Activated B cell treated with CpG ODN at 0.5 μM for 24 hours (primary cell): ENCODE measurements around the gene DNMBP. TPM values are rescaled to one million over a fixed set of nuclear protein-coding genes. Genes with fewer than 3 reads are reported as not detected.
A peak's percentile ranks its signal among the peaks of the same experiment; 100 is the strongest.
"Not testable (repeated sequence)": the region's sequence is repeated elsewhere in the genome, so short reads cannot be mapped to it uniquely, and the experiment has no call there.

Experiments
- ATAC-seq: fragments of 200-7000 bp; cut with Tn5 transposase; one replicate; pipeline ENCODE4 v1.10.0; 2021; ENCODE audit warnings: low read depth, mild to moderate bottlenecking, moderate library complexity
- CTCF ChIA-PET: fragments of 350-600 bp; sonication (Branson Sonifier 250); formaldehyde crosslinking; loops from one replicate; lab custom pipeline; 2021; ENCODE audit warnings: antibody characterized with exemption; lab: Charles Lee
- POLR2A ChIA-PET: fragments of 350-600 bp; sonication (Branson Sonifier 250); formaldehyde crosslinking; loops from one replicate; lab custom pipeline; 2021; ENCODE audit warnings: antibody characterized with exemption; lab: Charles Lee
- DNase-seq: peaks from one replicate; pipeline ENCODE4 v3.0.0; 2022
- H3K27ac Mint-ChIP-seq: one replicate; pipeline ENCODE4 v1.8.0; 2020; ENCODE audit warnings: mixed read lengths
- H3K27me3 Mint-ChIP-seq: one replicate; pipeline ENCODE4 v1.8.0; 2021; ENCODE audit warnings: mixed read lengths
- H3K36me3 Mint-ChIP-seq: one replicate; pipeline ENCODE4 v1.8.0; 2021; ENCODE audit warnings: low read depth, mixed read lengths
- H3K4me1 Mint-ChIP-seq: one replicate; pipeline ENCODE4 v1.8.0; 2021; ENCODE audit warnings: mixed read lengths
- H3K4me3 Mint-ChIP-seq: one replicate; pipeline ENCODE4 v1.8.0; 2020; ENCODE audit warnings: mild to moderate bottlenecking, mixed read lengths
- H3K9me3 Mint-ChIP-seq: one replicate; pipeline ENCODE4 v1.8.0; 2020; ENCODE audit warnings: mixed read lengths
- intact Hi-C: fragments of 100-400 bp; cut with micrococcal nuclease; formaldehyde crosslinking; loops from one replicate; pipeline ENCODE4 v1.15.1; 2024
- total RNA-seq: library from RNA; stranded (reverse); gene quantifications from 2 replicates; pipeline ENCODE4 v1.2.3, GENCODE V29; 2022
- TF ChIP-seq, protein P1 (sequence below): fragments of 200-600 bp; IDR thresholded peaks from one replicate; pipeline ENCODE4 v1.8.0; 2022; ENCODE audit warnings: antibody characterized with exemption, mild to moderate bottlenecking

The DNMBP gene
- total RNA-seq, 1 donor from 2014 or later = 13.1 TPM

DNA sequence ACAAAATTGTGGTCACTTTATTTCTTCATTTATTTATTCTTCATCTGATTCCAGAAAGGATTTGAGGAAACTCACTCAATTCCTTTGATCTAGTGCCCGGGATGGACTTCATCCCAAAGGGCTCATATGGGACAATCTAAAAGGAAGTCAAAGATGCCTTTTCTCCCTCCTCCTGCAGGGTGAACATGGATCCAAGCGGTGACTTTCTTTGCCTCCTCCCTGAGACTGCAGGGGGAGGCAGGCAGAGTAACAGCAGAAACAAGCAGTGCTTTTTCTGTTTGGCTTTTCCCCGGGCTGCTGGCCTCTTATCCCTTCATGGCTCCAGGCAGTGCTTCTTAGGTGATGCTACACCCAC, 10.0 kb upstream of the DNMBP start:
- Mint-ChIP-seq H3K4me3 (no peak overlapping the region), H3K9me3 (no peaks in the 10 kb centered on the region), H3K27ac (no peak overlapping the region), H3K36me3 (no peaks in the 10 kb centered on the region), H3K27me3 (no peaks in the 10 kb centered on the region), H3K4me1 (peaks cover 28% of the 10 kb centered on the region)
- ATAC-seq (no peak), DNase-seq (no peak)
- CTCF ChIA-PET = no interaction called here
- TF ChIP-seq, protein P1, sequence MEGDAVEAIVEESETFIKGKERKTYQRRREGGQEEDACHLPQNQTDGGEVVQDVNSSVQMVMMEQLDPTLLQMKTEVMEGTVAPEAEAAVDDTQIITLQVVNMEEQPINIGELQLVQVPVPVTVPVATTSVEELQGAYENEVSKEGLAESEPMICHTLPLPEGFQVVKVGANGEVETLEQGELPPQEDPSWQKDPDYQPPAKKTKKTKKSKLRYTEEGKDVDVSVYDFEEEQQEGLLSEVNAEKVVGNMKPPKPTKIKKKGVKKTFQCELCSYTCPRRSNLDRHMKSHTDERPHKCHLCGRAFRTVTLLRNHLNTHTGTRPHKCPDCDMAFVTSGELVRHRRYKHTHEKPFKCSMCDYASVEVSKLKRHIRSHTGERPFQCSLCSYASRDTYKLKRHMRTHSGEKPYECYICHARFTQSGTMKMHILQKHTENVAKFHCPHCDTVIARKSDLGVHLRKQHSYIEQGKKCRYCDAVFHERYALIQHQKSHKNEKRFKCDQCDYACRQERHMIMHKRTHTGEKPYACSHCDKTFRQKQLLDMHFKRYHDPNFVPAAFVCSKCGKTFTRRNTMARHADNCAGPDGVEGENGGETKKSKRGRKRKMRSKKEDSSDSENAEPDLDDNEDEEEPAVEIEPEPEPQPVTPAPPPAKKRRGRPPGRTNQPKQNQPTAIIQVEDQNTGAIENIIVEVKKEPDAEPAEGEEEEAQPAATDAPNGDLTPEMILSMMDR = no peak
- POLR2A ChIA-PET = no interaction called here
- intact Hi-C loops = loop anchor here (10.0 kb wide), 1 partner anchor 165 kb away; the partner anchor contains the start of gene ERLIN1

DNA sequence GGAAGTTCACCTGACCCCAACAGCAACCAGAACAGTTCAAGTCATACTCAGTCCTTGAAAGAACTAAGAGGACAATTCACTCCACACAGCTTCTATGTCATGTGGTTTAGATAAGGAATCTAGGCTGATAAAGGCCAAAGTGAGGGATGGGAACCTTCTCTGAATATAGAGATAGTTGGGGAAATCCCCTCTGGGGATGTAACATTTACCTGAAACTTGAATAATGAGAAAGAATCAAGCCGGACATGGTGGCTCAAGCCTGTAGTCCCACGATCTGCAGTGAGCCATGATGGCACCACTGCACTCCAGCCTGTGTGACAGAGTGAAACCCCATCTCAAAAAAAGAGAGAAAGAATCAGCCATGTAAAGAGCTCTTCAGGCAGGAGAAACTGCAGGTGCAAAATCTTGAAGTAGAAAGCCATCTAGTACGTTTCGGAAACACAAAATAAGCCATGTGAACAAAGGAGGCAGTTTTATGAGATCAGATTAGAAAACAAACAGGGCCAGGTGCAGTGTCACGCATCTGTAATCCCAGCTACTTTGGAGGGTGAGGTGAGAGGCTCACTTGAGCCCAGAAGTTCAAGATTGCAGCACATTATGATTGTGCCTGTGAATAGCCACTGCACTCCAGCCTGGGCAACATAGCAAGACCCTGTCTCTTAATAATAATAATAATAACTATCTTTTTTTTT, 4.5 kb upstream of the DNMBP start:
- no peaks in the 10 kb centered on the region for H3K27me3 Mint-ChIP-seq
- peak overlapping the region; percentile 46 for H3K4me3 Mint-ChIP-seq
- no peak for DNase-seq
- peak overlapping the region; percentile 79 for H3K27ac Mint-ChIP-seq
- no peaks in the 10 kb centered on the region for H3K36me3 Mint-ChIP-seq
- ATAC-seq = peak; percentile 46
- ChIA-PET CTCF (interaction anchor here (1.0 to 1.9 kb wide), 3 partner anchors 32 to 1041 kb away, joined by 3 to 8 read pairs (median 5); no protein-coding TSS in a partner anchor), POLR2A (interaction anchor here (0.7 to 1.1 kb wide), 3 partner anchors 22 to 282 kb away, joined by 3 read pairs; partner anchors contain the start of genes COX15 and CUTC)
- H3K9me3 Mint-ChIP-seq = no peaks in the 10 kb centered on the region
- H3K4me1 Mint-ChIP-seq = peaks cover 40% of the 10 kb centered on the region
- TF ChIP-seq, protein P1 = no peak
- intact Hi-C loops = loop anchor here (10.0 kb wide), 1 partner anchor 171 kb away; the partner anchor contains the start of gene ERLIN1

DNA sequence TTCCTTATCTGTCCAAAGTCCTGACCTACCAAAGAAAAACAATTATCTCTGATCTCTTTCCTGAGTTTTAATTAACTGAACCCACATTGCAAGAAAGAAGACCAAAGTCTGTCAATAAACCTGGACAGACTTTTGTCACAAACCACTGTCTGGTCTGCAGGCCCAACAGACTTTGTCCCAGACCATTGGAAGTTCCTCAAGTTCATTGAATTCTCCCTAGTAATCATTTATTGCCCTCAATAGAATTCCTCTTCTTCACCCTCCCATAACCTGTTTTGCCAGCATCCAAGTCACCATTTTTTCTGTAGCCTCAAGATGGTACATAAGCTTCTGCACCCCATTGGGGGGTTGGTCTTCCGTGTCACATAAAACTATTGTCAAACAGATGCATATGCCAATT, 3.9 kb upstream of the DNMBP start:
- H3K4me1 Mint-ChIP-seq = peaks cover 46% of the 10 kb centered on the region
- ChIA-PET CTCF (interaction anchor here (1.0 to 1.9 kb wide), 3 partner anchors 32 to 1042 kb away, joined by 3 to 8 read pairs (median 5); no protein-coding TSS in a partner anchor), POLR2A (interaction anchor here (0.7 to 1.1 kb wide), 2 partner anchors 32 to 282 kb away, joined by 3 read pairs; partner anchors contain the start of genes COX15 and CUTC)
- H3K4me3 Mint-ChIP-seq = peak overlapping the region; percentile 46
- H3K27me3 Mint-ChIP-seq = no peaks in the 10 kb centered on the region
- H3K36me3 Mint-ChIP-seq = no peaks in the 10 kb centered on the region
- DNase-seq = no peak
- ATAC-seq = no peak
- no peaks in the 10 kb centered on the region for H3K9me3 Mint-ChIP-seq
- peak overlapping the region; percentile 79 for H3K27ac Mint-ChIP-seq
- intact Hi-C loops = loop anchor here (10.0 kb wide), 1 partner anchor 171 kb away; the partner anchor contains the start of gene ERLIN1
- TF ChIP-seq, protein P1 = no peak

DNA sequence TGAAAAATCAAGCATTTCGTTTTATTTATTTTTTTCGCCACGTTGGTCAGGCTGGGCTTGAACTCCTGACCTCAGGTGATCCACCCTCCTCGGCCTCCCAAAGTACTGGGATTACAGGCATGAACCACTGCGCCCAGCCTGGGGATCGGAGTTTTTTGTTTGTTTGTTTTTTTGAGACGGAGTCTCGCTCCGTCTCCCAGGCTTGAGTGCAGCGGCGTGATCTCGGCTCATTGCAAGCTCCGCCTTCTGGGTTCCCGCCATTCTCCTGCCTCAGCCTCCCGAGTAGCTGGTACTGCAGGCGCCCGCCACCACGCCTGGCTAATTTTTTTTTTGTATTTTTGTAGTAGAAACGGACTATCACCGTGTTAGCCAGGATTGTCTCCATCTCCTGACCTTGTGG, 2.2 kb upstream of the DNMBP start:
- intact Hi-C loops = loop anchor here (10.0 kb wide), 1 partner anchor 173 kb away; the partner anchor contains the start of gene ERLIN1
- CTCF ChIA-PET = interaction anchor here (1.3 kb wide), 1 partner anchor 34 kb away, joined by 3 read pairs; no protein-coding TSS in a partner anchor
- DNase-seq, H3K27me3 Mint-ChIP-seq, H3K36me3 Mint-ChIP-seq, H3K9me3 Mint-ChIP-seq, H3K4me3 Mint-ChIP-seq, ATAC-seq, POLR2A ChIA-PET, H3K27ac Mint-ChIP-seq: not testable (repeated sequence)
- H3K4me1 Mint-ChIP-seq = peaks cover 63% of the 10 kb centered on the region

DNA sequence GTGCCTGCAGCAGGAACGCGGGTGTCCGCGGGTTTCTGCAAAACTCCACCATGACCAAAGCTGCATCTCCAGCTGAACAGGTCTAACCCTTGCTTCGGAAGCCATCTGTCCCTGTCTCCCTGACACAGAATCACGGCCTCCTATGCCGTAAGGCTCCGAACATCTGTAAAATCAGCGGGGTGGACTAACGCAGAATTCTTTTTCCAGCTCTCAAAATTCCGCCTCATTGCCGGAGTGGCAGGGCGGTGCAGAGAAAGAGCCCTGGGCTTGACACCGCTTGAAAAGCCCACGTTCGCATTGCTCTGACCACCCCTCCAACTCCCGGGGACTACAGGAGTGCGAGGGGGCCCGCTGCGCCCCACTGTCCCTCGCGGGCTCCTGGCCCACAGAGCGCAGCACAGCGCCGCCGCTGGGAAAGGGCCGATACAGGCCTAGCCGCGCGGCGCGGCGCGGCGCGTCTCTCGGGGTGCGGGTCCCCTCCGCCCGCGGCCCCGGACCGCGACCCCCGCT, 409 bp downstream of the DNMBP start:
- ATAC-seq = peak; percentile 64
- H3K4me1 Mint-ChIP-seq = peaks cover 72% of the 10 kb centered on the region
- H3K27me3 Mint-ChIP-seq = no peaks in the 10 kb centered on the region
- DNase-seq = no peak
- POLR2A ChIA-PET = interaction anchor here (0.7 to 2.8 kb wide), 6 partner anchors 15 to 163 kb away, joined by 3 to 15 read pairs (median 5); no protein-coding TSS in a partner anchor
- H3K36me3 Mint-ChIP-seq = no peaks in the 10 kb centered on the region
- intact Hi-C loops = loop anchor here (1.0 to 2.0 kb wide), 5 partner anchors 15 to 277 kb away; partner anchors contain the start of genes COX15 and CUTC
- peak overlapping the region; percentile 86 for H3K4me3 Mint-ChIP-seq
- H3K9me3 Mint-ChIP-seq = no peaks in the 10 kb centered on the region
- CTCF ChIA-PET = interaction anchor here (0.6 to 3.5 kb wide), 28 partner anchors 8 to 278 kb away, joined by 3 to 22 read pairs (median 4); no protein-coding TSS in a partner anchor
- TF ChIP-seq, protein P1 = no peak
- peak overlapping the region; percentile 53 for H3K27ac Mint-ChIP-seq
